Activated CD4-positive, alpha-beta T cell treated with anti-CD3 and anti-CD28 coated beads, Interleukin-10, Interleukin-2, amounts not matched to agents 100 ng/mL and 50 ng/mL, durations not matched to agents 16 hours and 8 hours (primary cell): ENCODE data around the gene PALM2AKAP2.

Experiments used
- DNase-seq: peaks from one replicate; pipeline ENCODE4 v3.0.0-alpha.2; 2020

PALM2AKAP2 gene

DNA sequence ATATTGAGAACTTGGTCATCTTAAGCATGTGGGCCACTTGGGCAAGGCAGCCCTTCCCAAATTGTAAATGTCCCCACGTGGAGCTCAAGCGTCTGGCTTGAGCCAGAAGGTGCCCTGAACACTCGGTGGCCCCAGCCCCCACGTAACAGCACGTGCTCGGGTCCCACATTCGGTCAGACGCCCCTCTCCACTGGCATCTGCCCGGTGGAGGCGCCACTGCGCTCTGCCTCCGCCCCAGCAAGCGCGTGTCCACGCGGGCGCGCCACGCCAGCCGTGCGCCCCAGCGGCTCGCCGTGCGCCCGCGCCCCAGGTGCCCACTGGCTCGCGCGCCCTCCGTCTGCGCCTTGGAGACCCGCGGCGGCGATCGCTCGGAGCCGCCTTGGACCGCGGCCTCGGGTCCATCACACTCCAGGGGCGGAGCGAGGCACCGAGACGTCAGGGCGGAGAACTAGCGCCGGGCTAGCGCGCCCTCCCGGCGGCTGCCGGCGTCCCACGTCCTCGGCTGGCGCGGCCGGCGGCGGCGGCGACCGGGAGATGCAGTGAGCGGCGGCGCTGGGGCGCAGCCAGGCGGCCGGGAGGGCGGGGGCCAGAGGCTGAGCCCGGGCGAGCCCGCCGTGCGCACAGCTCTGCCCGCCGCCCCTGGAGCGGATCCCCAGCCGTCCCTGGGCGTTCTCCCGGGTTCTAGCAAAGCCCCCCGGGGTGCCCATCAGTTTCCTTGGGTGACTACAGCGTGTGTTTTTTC is at the start of gene PALM2AKAP2:
Gene PALM2AKAP2 (plus strand): TSS at position 488 of the 742 bp plus-strand sequence. CDS start 291 bp downstream, outside the sequence.
- DNase-seq, result peak; percentile 39

DNA sequence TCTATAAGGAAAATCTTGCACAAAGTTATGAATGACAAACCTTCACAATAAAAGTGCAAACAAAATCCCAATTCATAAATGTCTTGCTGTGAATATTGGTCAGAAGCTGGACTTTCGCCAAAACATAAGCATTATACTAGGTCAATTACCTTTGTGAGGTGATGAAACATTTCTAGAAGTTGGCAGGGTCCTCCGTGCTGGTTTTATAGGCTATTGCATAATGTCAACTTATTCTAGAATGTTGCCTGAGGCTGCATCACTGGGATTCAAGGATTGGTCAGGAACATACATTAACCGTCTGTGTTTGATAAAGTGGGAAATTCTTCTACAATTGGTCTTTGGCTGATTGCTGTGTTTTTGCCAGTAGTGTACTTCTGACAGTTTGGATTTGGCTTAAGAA is 49.8 kb upstream of the PALM2AKAP2 start:
- no peak for DNase-seq

DNA sequence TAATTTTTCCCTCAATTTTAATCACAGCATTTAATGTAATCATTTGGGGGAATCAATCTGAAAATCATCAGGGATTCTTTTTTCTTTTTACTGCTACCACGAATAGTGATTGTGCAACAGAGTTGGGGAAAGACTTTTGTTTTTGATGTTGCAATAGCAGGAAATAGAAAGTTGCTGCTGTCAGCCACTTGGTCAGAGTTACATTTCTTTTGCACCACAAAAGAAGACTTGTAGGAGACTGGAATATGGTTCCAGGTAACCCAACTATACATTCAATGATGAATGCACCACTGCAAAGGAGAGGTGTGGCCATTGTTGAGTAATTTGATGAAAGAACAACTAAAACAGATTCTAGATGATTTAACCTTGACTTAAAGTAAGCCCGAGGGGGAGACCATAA is 46.3 kb upstream of the PALM2AKAP2 start:
- peak; percentile 60 for DNase-seq

DNA sequence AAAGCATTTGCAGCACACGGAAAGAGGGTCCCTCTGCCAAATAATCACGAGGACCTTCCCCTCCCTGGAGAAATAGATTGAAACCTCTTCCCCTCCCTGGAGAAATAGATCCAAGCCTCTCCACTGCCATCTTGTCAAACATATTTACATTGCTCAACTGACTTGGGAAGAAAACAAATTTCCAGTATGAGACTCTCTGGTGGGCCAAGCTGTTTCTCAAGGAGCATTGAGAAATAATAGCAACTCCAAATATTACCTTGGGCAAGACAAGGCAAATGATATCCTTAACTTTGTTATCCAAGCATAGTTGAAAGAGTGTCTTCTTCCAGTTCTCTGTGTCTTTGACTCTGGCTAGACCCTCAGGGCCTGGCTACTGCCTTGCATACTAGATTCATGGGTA is 45.2 kb upstream of the PALM2AKAP2 start:
- DNase-seq, result no peak

DNA sequence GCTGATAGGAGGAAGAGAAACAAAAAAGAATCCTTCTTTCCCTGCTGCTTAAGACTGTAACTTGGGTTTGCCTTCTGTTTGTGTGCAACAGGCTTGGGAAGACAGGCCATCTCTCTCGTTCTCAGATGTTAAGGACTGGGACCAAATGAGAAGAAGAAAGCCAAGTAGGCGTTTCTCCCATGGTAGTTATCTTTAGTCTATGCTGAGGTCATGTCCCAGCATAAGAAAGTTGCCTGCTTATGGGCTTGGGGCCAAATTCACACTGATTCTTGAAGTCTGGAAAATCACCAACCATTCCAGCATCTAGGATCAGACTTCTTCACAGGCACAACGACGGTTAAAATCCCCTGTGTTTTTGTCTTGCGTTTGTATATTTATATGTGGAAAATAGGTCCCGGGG is 44.2 kb upstream of the PALM2AKAP2 start:
- DNase-seq, result no peak

DNA sequence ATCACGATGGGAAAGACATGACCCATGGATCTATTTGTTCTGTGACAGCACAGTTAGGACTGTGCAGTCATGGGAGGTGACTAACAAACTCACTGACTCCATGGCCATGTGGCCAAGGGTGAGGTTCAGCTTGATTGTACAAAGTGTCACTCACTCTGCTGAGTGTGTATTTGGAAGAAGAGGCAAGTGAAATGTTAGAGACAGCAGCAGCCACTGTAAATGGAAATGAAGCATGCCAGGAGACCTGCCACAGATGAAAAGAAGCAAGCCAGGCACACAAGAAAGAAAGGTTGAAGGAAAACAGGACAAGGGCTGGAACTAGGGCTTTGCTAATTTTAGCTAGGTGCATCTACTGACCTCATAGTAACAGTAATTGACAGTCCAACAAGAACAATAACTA is 42.7 kb upstream of the PALM2AKAP2 start:
- DNase-seq, result no peak

DNA sequence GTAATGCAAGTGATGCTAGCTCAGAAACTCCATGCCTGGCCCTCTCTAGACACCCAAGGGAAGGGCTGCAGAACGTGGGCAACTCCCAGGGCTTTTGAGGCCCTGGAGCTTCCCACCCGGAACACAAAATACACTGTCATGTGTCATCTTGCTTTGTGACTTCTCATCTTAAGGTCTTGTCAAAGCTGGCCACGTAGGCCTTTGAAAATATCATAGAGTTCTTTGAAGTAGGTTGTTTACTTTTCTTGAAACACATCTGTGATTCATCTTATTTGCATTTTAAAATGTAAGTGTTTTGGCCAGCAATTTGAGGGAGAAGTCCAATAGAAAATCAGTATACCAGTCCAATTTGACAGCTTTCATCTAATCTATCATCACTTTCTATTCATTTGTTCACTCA is 40.2 kb upstream of the PALM2AKAP2 start:
- DNase-seq, result no peak

DNA sequence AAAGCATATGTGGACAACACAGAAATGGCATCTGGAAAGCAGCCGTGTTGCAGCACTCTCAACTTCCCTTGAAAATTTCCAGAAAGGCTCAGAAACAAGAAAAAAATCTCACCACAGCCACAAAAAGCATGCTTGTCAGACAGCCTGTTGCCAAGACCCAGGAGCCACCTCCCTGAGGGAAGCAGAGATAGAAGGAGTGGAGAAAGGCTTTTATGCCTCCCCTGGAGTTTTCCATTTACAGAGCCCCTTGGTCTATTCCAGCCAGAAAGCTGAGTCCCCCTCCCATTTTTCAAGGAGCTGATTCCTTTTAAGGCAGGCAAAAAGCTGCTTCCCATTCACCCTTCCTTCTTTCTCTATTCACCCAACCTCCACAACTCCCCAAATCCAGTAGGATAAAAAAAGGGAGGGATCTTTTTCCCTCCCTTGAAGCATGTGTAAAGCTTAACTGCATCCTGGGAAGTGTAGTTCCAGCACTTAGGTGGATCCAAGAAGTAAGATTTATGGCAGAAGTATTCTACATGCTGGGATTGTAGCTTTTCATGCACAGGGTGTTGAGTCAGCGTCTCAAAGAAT is 37.1 kb upstream of the PALM2AKAP2 start:
- no peak for DNase-seq

DNA sequence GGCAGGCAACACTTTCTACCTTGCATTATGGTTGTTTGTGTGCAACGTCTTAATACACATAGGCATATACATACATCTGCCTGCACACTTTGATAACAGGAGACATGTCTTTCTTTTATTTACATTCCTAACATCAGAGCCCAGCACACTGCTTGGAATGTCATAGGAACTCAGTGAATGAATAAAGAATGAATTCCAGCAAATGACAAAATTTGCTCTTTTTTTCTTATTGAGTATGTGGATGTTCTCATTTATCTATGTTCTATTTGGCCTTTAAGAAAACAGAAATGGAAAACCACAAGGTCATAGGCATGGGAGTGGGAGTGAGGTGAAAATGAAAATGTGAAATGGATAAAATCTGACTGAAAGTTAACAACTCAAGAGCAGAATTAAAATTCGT is 36.3 kb upstream of the PALM2AKAP2 start:
- no peak for DNase-seq

DNA sequence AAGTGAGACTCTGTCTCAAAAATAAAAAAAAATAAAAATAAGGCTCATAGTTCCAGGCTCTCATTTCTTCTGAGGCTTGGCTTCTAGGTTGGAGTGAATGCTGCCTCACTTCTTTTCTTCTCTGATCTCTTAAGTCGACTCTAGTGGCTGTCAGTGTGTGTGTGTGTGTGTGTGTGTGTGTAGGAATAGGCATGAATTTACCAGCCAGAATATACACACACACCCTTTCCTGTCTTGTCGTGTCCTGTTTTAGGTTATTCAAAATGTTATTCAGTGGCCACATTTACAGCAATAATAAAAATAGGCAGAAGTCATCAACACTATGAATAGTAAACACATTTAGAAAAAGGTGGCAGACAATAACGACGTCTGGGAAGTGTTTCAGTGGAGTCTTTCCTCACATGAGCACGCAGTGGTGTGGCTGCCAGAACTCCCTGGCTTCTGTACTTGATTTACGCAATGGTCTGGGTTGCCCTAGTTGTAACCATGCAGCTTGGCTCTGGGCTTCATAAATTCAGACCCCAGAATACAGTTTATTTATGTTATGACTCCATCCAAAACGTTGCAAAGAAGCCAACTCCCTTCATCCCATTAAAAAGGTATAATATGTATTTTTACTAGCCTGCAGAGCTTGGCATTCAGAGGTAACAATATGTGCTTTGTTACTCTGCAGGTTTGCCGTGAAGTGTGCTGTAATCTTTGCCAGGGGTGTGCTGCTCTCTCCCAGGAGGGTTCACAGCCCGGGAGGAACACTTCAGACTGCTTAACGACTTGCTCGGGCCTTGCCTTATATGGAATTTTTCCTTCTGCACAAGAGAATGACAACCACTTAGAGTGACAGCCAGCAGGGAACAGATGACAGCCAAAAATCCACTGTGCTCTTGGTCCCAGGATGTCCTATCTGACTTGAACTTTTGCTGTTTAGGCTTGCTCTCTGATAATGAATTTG is 34.4 kb upstream of the PALM2AKAP2 start:
- no peak for DNase-seq

DNA sequence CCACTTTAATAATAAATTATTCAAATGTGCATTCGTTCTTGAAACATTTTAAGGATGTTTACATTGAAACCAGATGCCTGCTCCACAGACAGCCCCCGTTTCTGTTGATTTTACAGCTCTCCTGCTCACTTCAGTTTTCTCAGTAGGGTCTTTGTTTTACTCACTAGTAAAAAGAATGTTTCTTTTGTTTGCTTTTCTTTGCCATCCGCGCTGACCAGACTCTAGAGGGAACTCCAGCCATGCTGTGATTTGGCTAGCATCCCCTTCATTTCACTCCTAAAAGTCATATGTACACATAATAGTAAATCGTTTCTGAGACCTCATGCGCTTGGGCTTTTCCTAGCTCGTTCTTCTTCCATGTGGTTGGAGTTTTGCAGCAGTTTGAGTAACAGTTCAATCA is 28.7 kb upstream of the PALM2AKAP2 start:
- DNase-seq, result no peak

DNA sequence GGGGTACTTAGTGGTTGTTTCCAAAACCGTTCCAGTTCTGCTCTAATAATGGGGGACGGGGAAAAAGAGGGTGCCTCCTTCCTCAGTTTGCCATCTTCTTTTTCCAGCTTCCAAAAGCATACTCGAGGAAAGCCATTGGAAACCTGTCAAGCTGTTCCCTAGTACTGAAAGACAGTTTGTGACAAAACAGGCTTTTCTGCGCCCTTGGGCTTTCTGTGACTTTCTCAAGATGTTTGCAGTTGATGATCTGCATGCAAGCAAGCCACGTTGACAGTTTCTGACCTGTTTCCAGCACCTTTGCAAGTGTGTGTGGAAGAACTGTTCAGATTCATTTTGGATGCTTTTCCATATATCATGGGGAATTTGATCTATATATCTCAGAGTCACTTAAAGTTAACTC is 26.7 kb upstream of the PALM2AKAP2 start:
- no peak for DNase-seq

DNA sequence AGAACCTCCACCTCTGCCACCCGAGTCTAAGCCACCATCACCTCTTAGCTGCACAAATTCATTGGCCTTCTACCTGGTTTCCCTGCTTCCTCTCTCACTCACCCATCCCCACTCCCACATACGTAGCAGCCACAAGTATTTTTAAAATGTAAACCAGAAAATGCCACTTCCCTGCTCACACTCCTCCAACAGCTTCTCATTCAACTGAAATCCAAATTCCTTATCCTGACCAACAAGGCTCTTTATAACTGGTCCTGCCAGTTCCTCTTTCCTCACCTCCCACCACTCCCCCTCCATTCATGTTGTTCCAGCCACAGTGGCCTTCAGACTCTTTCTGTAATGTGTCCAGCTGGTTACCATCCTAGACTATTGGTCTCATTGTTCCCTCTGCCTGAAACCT is 25.0 kb upstream of the PALM2AKAP2 start:
- no peak for DNase-seq

DNA sequence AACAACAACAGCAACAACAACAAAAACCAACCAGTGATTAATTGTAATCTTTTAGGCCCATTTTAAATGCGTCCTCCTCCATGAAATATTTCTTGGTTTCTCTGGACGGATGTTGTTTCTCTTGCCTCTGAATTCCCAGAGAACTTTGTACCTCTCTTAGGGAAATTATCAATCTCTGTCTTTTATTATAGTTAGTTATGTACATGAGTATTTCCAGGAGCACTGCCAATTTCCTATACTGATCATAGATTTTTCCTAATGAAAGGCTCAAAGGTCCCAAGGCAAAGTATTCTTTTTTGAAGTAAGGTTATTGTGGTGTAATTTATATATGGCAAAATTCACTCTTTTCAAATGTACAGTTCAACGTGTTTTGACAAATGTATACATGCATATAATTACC is 20.4 kb upstream of the PALM2AKAP2 start:
- no peak for DNase-seq

DNA sequence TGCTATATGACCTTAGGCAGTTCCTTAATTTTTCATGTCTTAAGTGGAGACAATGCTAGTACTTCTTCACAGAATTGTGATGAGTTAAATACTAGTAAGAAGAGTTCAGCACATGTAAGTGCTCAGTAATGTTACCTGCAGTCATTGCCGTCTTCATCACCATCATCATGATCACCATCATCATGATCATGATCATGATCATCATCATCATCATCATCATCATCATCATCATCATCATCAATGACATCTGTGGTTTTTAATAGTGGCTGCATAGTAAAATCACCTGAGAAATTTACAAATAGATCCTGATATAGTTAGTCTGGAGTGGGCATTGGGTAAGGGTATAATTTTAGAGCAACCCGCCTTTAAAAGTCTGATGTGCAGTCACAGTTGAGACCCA is 14.7 kb upstream of the PALM2AKAP2 start:
- no peak for DNase-seq

DNA sequence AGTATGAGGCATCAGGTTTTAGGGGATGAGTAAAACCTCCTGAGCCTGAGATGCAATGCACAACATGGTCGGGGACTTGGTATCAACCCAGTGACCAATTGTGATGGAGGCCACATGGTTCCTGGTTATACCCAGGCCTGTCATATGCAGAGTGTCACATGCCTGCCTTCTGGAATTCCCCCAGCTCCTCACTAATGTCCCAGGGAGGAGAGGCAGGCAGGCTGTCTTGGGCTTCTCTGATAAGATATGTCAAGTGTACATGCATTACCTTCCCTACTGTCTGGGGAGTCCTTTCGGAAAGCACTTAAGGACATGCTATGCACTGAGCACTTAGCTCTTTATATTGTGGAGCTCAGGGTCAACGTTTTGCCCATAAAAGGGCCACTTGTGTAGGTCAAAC is 14.2 kb upstream of the PALM2AKAP2 start:
- DNase-seq, result no peak

DNA sequence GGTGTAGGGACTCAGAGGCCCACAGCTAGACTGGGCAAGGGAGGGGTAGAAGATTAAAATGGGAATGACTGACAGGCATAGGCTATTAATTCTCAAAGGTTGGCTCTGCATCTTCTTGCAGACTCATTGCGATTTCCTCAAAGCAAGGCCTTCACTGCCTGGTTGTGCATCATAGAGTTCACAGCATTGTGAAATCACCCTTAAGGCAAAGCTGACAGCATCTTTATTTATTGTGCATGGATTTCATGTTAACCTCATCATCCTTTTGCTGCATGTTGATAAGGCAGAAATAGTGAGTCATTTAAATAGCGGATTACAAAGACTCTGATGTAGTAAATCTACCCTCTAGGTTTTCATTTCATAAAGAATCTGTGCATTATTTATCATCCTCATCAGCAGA is 13.6 kb upstream of the PALM2AKAP2 start:
- DNase-seq, result no peak

DNA sequence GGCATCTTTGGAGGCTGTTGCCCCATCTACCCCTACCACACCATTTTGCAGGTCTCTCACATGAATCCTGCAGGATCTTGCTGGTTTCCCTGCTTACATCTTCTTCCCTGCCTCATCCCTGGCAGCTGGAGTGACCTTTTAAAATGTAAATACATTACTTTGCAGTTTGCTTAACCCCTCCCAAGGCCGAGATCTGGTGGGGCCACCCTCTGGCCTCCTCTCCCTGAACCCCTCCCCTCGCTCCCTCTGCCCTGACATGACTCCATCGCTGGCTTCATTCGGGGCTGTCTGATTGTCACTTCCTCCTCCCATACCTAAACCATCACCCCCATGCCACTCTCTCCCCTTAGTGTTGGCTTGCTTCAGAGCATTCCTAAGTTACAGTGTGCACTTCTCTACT is 12.6 kb upstream of the PALM2AKAP2 start:
- no peak for DNase-seq

DNA sequence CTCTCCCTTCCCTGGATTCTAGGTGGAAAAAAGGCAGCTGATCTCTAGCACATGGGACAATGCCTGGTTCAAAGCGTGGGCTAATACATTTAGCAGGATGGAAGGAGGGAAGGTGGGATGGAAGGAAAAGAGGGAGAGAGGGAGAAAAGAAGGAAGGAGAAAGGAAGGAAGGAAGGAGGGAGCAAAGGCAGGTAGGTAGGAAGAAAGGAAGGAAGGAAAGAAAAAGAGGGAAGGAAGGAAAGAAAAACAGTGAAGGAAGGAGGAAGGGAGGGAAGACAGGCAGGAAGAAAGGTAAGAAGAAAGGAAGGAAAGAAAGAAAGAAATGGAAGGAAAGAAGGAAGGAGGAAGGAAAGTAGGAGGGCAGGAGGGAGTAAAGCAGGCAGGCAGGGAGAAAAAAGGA is 12.2 kb upstream of the PALM2AKAP2 start:
- DNase-seq, result no peak

DNA sequence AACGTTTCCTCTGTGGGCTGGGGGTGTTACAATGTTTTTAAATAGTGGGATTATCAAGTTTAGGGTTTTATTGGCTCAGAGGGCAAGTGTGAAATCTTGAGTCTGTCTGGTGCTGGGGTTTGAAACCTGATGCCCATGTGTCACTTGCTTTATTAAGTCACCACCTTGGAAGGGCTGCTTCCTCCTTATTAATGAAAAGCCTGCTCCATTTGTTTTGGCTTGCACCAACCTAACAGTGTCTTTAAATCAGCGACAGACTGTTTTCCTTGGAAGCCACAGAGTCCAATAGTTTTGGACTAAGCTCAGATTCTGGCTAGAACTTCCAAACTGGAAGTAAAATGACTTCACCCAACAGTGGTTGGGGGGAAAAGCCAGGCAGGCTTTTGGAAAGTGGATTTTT is 10.7 kb upstream of the PALM2AKAP2 start:
- no peak for DNase-seq

DNA sequence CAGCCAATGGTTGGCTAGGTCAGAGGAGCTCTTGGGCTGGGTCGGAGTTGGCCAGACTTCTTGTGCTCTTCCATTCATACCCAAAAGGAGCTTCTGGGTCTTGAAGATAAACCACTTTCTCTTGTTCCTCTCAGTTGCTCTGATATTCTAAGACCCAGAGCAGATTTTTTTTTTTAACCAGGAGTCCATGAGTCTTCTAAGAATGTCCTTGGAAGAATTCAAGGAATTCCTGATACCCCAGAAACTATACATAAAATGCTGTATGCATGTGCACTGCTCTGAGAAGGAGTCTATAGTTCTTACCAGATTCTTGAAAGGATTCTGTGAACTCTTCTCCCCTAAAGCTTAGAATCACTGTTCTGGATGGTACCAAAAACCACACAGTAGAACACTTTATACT is 9.9 kb upstream of the PALM2AKAP2 start:
- DNase-seq, result no peak

DNA sequence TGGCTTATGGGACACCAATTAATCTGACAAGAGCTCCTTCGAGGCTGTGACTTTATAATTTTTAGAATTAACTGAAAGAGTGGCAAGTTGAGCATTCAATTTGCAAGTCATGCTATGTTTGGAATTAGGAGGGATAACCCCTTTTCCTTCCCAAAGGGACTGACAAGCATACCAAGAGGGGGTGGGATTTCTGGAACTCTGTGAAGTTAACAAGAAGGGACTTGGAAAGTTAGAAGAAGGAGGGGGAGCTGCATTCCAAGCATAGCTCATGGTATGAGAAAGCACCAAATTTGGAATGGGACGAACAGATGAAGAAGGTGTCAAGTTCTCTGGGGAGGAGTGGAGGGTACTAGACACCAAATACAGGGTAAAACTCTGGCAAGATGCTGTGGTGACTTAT is 8.9 kb upstream of the PALM2AKAP2 start:
- DNase-seq, result no peak

DNA sequence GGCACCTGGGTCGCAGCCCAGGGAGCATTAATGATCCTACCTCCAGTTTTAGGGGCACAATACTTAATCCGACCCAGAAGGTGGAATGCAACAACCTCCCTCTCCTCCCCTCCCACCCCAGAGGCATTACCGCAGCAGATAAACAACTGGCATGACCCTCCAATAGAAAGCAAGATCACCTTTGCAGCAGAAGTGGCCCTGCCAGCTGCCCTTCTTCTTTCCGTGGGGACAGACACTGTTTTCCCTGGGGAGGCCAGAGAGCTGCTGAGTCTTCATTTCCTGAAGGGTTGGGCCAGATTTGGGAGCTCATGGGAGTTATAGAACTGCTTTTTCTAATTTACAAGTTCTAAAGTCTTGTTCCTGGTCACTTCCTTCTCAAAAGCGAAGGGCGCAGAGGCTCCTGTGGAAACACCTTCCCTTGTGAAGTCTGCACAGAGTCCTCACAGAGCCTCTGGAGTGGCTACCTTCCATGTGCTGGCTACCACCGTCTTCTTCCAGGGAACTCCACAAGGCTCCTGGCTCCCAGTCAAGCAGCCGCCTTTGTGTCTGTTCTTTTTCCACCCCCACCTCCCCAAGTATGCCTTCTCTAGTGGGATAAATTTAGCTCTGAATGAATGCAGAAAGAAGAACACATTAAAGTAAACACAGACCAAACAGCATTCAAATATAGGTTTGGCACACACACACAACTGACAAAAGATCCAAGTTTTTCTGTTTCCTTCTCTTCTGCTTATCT is 8.0 kb upstream of the PALM2AKAP2 start:
- DNase-seq, result no peak
